Panc1 (cell line): ENCODE results near the gene HEATR5B. TPM values are rescaled to one million over a fixed set of nuclear protein-coding genes. Genes with fewer than 3 reads are reported as not detected.

Source experiments
- ATAC-seq: fragments of 200-7000 bp; cut with Tn5 transposase; 2 replicates; pipeline ENCODE4 v1.9.1; 2020; ENCODE audit warnings: mild to moderate bottlenecking, moderate library complexity
- BruUV-seq: library from RNA; stranded (reverse); fragments of 400-500 nt; replicated peaks from 2 replicates; lab custom pipeline; 2021; lab: Mats Ljungman, UMichigan
- CTCF ChIA-PET: fragments of 300-600 bp; sonication (Branson Sonifier 250); formaldehyde crosslinking; loops from one replicate; lab custom pipeline; 2022; ENCODE audit warnings: antibody characterized with exemption; lab: Charles Lee
- POLR2A ChIA-PET: fragments of 300-600 bp; sonication (Branson Sonifier 250); formaldehyde crosslinking; loops from one replicate; lab custom pipeline; 2022; ENCODE audit warnings: antibody characterized with exemption; lab: Charles Lee
- DNase-seq: peaks from one replicate; pipeline ENCODE4 v3.0.0-alpha.2; 2010; ENCODE audit warnings: low read depth, low spot score
- H3K27ac ChIP-seq: 2 replicates; pipeline ENCODE4 v1.5.1; 2011; ENCODE audit warnings: mild to moderate bottlenecking, low read length, inconsistent platforms
- H3K27me3 ChIP-seq: fragments of 200-500 bp; sonication (Bioruptor generic); 2 replicates; pipeline ENCODE4 v1.6.0; 2014; ENCODE audit warnings: low read length, inconsistent platforms; ENCODE audit not compliant: control insufficient read depth, insufficient read depth
- H3K36me3 ChIP-seq: fragments of 200-500 bp; sonication (Bioruptor generic); 2 replicates; pipeline ENCODE4 v1.5.1; 2014; ENCODE audit warnings: inconsistent platforms, mild to moderate bottlenecking, low read length, moderate library complexity; ENCODE audit not compliant: control insufficient read depth, insufficient read depth
- H3K4me1 ChIP-seq: 2 replicates; pipeline ENCODE4 v1.5.1; 2011; ENCODE audit warnings: inconsistent platforms, mild to moderate bottlenecking, low read length, moderate library complexity; ENCODE audit not compliant: control insufficient read depth, insufficient read depth
- H3K4me3 ChIP-seq, 2 experiments: 2 replicates each; pipeline ENCODE4 v1.5.1; 2011 to 2012; ENCODE audit warnings: low read depth in 2 of 2, low read length in 2 of 2, mild to moderate bottlenecking in 2 of 2, inconsistent platforms in 1 of 2, moderate library complexity in 1 of 2
- H3K9me3 ChIP-seq: fragments of 200-500 bp; sonication (Bioruptor generic); 2 replicates; pipeline ENCODE4 v1.5.1; 2014; ENCODE audit warnings: low read depth, mild to moderate bottlenecking, inconsistent platforms, low read length, moderate library complexity; ENCODE audit not compliant: control insufficient read depth, insufficient read depth
- CTCF ChIP-seq: fragments of 450-650 bp; IDR thresholded peaks from 2 replicates; pipeline ENCODE4 v1.5.1; 2017; ENCODE audit warnings: mild to moderate bottlenecking
- POLR2AphosphoS5 ChIP-seq: IDR thresholded peaks from 2 replicates; pipeline ENCODE4 v1.6.1; 2012; ENCODE audit warnings: mild to moderate bottlenecking, low read depth, low read length, moderate library complexity
- REST ChIP-seq, 2 experiments: IDR thresholded peaks; 2 replicates each; pipeline ENCODE4 v1.6.1; 2011 to 2012; ENCODE audit warnings: low read depth in 2 of 2, control low read depth in 1 of 2, low read length in 1 of 2, mild to moderate bottlenecking in 1 of 2, moderate library complexity in 1 of 2; ENCODE audit not compliant: insufficient read depth in 1 of 2
- SIN3A ChIP-seq: IDR thresholded peaks from 2 replicates; pipeline ENCODE4 v1.6.1; 2012; ENCODE audit warnings: low read depth, mild to moderate bottlenecking, low read length, moderate library complexity, borderline replicate concordance; ENCODE audit not compliant: insufficient read depth
- TCF7L2 ChIP-seq: IDR thresholded peaks from 2 replicates; pipeline ENCODE4 v1.6.1; 2011; ENCODE audit warnings: mild to moderate bottlenecking, low read depth, low read length, inconsistent platforms
- in situ Hi-C: cut with HindIII; loops from 2 replicates; pipeline ENCODE4 v1.10.0; 2016; ENCODE audit warnings: low sequenced_read_pairs, low pct_unique_long_range_greater_than_20kb
- intact Hi-C: fragments of 100-400 bp; cut with micrococcal nuclease; formaldehyde crosslinking; loops from one replicate; pipeline ENCODE4 v1.10.0; 2022; ENCODE audit not compliant: unreplicated experiment
- total RNA-seq: library from RNA; stranded (reverse); gene quantifications from one replicate; pipeline ENCODE4 v1.2.1, GENCODE V29; 2021; ENCODE audit not compliant: unreplicated experiment

HEATR5B gene
- total RNA-seq, 1 experiment from 2014 or later, result 13.6 TPM

- Histone ChIP-seq H3K36me3 (peaks cover 9% of the 10 kb centered on the region), H3K9me3 (no peaks in the 10 kb centered on the region), H3K4me1 (peaks cover 3% of the 10 kb centered on the region), H3K27me3 (no peaks in the 10 kb centered on the region), H3K4me3 (no peak overlapping the region), H3K27ac (no peak overlapping the region)
- DNase-seq (no peak), ATAC-seq (no peak)
- intact Hi-C loops, result no loop called here
- ChIA-PET CTCF (no interaction called here), POLR2A (no interaction called here)
- no TSS peak for BruUV-seq
- TF ChIP-seq SIN3A (no peak), REST (IDR thresholded peaks at IDR 0.05; ENCODE audit: insufficient read depth in 1 of 2, low read depth in 2 of 2, low read length in 1 of 2) (no peak), POLR2AphosphoS5 (no peak), CTCF (no peak), TCF7L2 (no peak)
- in situ Hi-C loops, result no loop called here
Observed at GRCh38 chr2:37098416-37099118, 14.4 kb upstream of the HEATR5B start.

- H3K4me1 ChIP-seq, result no peaks in the 10 kb centered on the region
- ChIA-PET CTCF (no interaction called here), POLR2A (no interaction called here)
- DNase-seq (no peak), ATAC-seq (no peak)
- BruUV-seq, result no TSS peak
- H3K36me3 ChIP-seq, result peaks cover 9% of the 10 kb centered on the region
- intact Hi-C loops (no loop called here), in situ Hi-C loops (no loop called here)
- H3K4me3 ChIP-seq, result no peak overlapping the region
- no peak overlapping the region for H3K27ac ChIP-seq
- H3K27me3 ChIP-seq, result no peaks in the 10 kb centered on the region
- no peak for TF ChIP-seq POLR2AphosphoS5
- TF ChIP-seq TCF7L2, result no peak
- no peak for TF ChIP-seq CTCF
- no peaks in the 10 kb centered on the region for H3K9me3 ChIP-seq
Observed at GRCh38 chr2:37096568-37096967, 12.4 kb upstream of the HEATR5B start.
